B cell (primary cell): Measurements from ENCODE around the gene NPTX2.

ENCODE experiments used
- EZH2 ChIP-seq: IDR thresholded peaks from 2 replicates; pipeline ENCODE4 v1.6.1; 2012; ENCODE audit warnings: borderline replicate concordance, low read depth, mild to moderate bottlenecking, moderate library complexity, low read length; ENCODE audit not compliant: insufficient read depth, poor library complexity, severe bottlenecking
- TF ChIP-seq, protein P1 (sequence below): fragments of 200-600 bp; IDR thresholded peaks from one replicate; pipeline ENCODE4 v1.8.0; 2022; ENCODE audit warnings: antibody characterized with exemption, mild to moderate bottlenecking

DNA sequence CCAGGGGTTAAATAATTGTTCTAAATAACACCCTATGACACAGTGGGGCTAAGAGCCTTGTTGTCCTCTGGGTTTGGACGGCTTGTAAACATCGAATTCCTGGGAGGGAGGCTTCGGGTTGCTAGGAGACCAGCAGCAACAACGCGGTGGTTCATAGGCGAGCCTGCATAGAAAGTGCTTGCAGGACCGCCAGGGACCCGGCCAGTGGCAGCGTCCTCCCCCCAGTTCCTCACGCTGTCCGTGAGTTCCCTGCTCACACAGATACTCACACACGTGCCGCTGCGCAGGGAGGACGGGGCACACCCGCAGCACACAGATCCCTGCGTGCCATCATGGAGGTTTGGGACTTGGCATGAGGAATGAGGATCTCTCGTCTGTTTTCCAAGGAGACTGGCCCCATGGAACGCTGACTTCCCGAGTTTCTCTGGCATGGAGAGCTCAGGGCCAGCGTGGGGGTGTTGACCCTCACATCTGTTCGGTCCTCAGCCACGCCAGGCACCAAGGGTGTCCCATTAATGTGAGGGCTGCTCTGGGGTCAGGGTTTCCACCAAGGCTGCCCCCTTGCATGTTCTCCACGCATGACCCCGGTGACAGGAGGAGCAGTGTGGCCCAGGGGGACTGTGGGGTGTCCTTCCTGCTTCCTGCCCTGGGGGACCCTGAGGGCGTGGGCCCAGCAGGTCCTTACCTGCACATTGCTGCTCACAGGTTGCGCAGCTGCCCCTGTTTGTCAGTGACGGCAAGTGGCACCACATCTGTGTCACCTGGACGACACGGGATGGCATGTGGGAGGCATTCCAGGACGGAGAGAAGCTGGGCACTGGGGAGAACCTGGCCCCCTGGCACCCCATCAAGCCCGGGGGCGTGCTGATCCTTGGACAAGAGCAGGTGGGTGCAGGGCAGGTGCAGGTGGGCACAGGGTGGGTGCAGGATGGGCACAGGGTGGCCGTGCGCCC, 9.7 kb downstream of the NPTX2 start:
- TF ChIP-seq EZH2: no peak
- TF ChIP-seq, protein P1, sequence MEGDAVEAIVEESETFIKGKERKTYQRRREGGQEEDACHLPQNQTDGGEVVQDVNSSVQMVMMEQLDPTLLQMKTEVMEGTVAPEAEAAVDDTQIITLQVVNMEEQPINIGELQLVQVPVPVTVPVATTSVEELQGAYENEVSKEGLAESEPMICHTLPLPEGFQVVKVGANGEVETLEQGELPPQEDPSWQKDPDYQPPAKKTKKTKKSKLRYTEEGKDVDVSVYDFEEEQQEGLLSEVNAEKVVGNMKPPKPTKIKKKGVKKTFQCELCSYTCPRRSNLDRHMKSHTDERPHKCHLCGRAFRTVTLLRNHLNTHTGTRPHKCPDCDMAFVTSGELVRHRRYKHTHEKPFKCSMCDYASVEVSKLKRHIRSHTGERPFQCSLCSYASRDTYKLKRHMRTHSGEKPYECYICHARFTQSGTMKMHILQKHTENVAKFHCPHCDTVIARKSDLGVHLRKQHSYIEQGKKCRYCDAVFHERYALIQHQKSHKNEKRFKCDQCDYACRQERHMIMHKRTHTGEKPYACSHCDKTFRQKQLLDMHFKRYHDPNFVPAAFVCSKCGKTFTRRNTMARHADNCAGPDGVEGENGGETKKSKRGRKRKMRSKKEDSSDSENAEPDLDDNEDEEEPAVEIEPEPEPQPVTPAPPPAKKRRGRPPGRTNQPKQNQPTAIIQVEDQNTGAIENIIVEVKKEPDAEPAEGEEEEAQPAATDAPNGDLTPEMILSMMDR: no peak
